ENCODE results near the gene ACOXL. TPM values are rescaled to one million over a fixed set of nuclear protein-coding genes. Genes with fewer than 3 reads are reported as not detected.

ACOXL gene
- total RNA-seq, 3 donors from 2014 or later (not counting 1 experiment from before 2014, with no cell fraction given) = not detected

- H3K4me1 Mint-ChIP-seq = no peaks in the 10 kb centered on the region
- peaks cover 3% of the 10 kb centered on the region for H3K4me1 ChIP-seq (ENCODE audit: control insufficient read depth, insufficient read depth, low read length)
- H3K36me3 ChIP-seq (ENCODE audit: control insufficient read depth, insufficient read depth, low read length) = no peaks in the 10 kb centered on the region
- H3K27me3 Mint-ChIP-seq (ENCODE audit: low read depth in 2 of 2) = no peaks in the 10 kb centered on the region
- ATAC-seq (no peak), DNase-seq (no peak)
- no peaks in the 10 kb centered on the region for H3K9me3 ChIP-seq (ENCODE audit: control insufficient read depth, insufficient read depth, low read length)
- no peak overlapping the region for H3K27ac Mint-ChIP-seq
- no peak overlapping the region for H3K27ac ChIP-seq (ENCODE audit: low read length)
- 79% methylated on average over 1 of the region's 1 CpG for WGBS (ENCODE audit: insufficient coverage)
- intact Hi-C loops (cut with micrococcal nuclease) = no loop called here
- H3K9me3 Mint-ChIP-seq = no peaks in the 10 kb centered on the region
- no peak overlapping the region for H3K4me3 ChIP-seq (ENCODE audit: low read length)
- no peak overlapping the region for H3K4me3 Mint-ChIP-seq
- no peaks in the 10 kb centered on the region for H3K36me3 Mint-ChIP-seq
- TF ChIP-seq CTCF (IDR thresholded peaks at IDR 0.05) = no peak
- H3K27me3 ChIP-seq (ENCODE audit: control insufficient read depth, insufficient read depth, low read length) = no peaks in the 10 kb centered on the region
Observed at GRCh38 chr2:110943070-110943634, 210.8 kb downstream of the ACOXL start.

- Mint-ChIP-seq H3K27me3 (ENCODE audit: low read depth in 2 of 2) (no peaks in the 10 kb centered on the region), H3K27ac (no peak overlapping the region), H3K9me3 (no peaks in the 10 kb centered on the region), H3K4me1 (no peaks in the 10 kb centered on the region), H3K4me3 (no peak overlapping the region), H3K36me3 (no peaks in the 10 kb centered on the region)
- no peaks in the 10 kb centered on the region for H3K9me3 ChIP-seq (ENCODE audit: control insufficient read depth, insufficient read depth, low read length)
- H3K36me3 ChIP-seq (ENCODE audit: control insufficient read depth, insufficient read depth, low read length) = no peaks in the 10 kb centered on the region
- DNase-seq = no peak
- WGBS (ENCODE audit: insufficient coverage) = 77% methylated on average over 7 of the region's 7 CpGs
- no peak overlapping the region for H3K4me3 ChIP-seq (ENCODE audit: low read length)
- H3K27me3 ChIP-seq (ENCODE audit: control insufficient read depth, insufficient read depth, low read length) = no peaks in the 10 kb centered on the region
- no peak overlapping the region for H3K27ac ChIP-seq (ENCODE audit: low read length)
- no peak for TF ChIP-seq CTCF (IDR thresholded peaks at IDR 0.05)
- intact Hi-C loops (cut with micrococcal nuclease) = no loop called here
- no peak for ATAC-seq
- peaks cover 3% of the 10 kb centered on the region for H3K4me1 ChIP-seq (ENCODE audit: control insufficient read depth, insufficient read depth, low read length)
Observed at GRCh38 chr2:110946902-110947301, 214.5 kb downstream of the ACOXL start.

- WGBS (ENCODE audit: insufficient coverage) = 85% methylated on average over 10 of the region's 10 CpGs
- intact Hi-C loops (cut with micrococcal nuclease) = no loop called here
- Mint-ChIP-seq H3K9me3 (no peaks in the 10 kb centered on the region), H3K4me1 (no peaks in the 10 kb centered on the region), H3K4me3 (no peak overlapping the region), H3K27ac (no peak overlapping the region), H3K27me3 (ENCODE audit: low read depth in 2 of 2) (peaks cover 0 to 8% of the 10 kb centered on the region in 2 donors), H3K36me3 (no peaks in the 10 kb centered on the region)
- Histone ChIP-seq H3K27ac (ENCODE audit: low read length) (no peak overlapping the region), H3K9me3 (ENCODE audit: control insufficient read depth, insufficient read depth, low read length) (no peaks in the 10 kb centered on the region), H3K4me3 (ENCODE audit: low read length) (no peak overlapping the region), H3K27me3 (ENCODE audit: control insufficient read depth, insufficient read depth, low read length) (no peaks in the 10 kb centered on the region), H3K36me3 (ENCODE audit: control insufficient read depth, insufficient read depth, low read length) (no peaks in the 10 kb centered on the region), H3K4me1 (ENCODE audit: control insufficient read depth, insufficient read depth, low read length) (peaks cover 3% of the 10 kb centered on the region)
- DNase-seq (no peak), ATAC-seq (no peak)
- TF ChIP-seq CTCF (IDR thresholded peaks at IDR 0.05) = no peak
Observed at GRCh38 chr2:110948027-110948674, 215.8 kb downstream of the ACOXL start.

- no peak for TF ChIP-seq CTCF (IDR thresholded peaks at IDR 0.05)
- Histone ChIP-seq H3K4me1 (ENCODE audit: control insufficient read depth, insufficient read depth, low read length) (peaks cover 3% of the 10 kb centered on the region), H3K4me3 (ENCODE audit: low read length) (no peak overlapping the region), H3K9me3 (ENCODE audit: control insufficient read depth, insufficient read depth, low read length) (no peaks in the 10 kb centered on the region), H3K36me3 (ENCODE audit: control insufficient read depth, insufficient read depth, low read length) (no peaks in the 10 kb centered on the region), H3K27ac (ENCODE audit: low read length) (no peak overlapping the region), H3K27me3 (ENCODE audit: control insufficient read depth, insufficient read depth, low read length) (peaks cover 2% of the 10 kb centered on the region)
- Mint-ChIP-seq H3K4me1 (no peaks in the 10 kb centered on the region), H3K27me3 (ENCODE audit: low read depth in 2 of 2) (peaks cover 6 to 8% of the 10 kb centered on the region in 2 donors), H3K27ac (no peak overlapping the region), H3K9me3 (no peaks in the 10 kb centered on the region), H3K4me3 (no peak overlapping the region), H3K36me3 (no peaks in the 10 kb centered on the region)
- 100% methylated on average over 3 of the region's 3 CpGs for WGBS (ENCODE audit: insufficient coverage)
- ATAC-seq = no peak
- no peak for DNase-seq
- intact Hi-C loops (cut with micrococcal nuclease) = no loop called here
Observed at GRCh38 chr2:110950281-110950680, 217.9 kb downstream of the ACOXL start.

All from natural killer cell (primary cell).